HG03108 (cell line): ENCODE measurements around the gene MICALL2.

ENCODE experiments used
- ATAC-seq: cut with Tn5 transposase; IDR thresholded peaks from one replicate; pipeline ENCODE4 v1.9.1; 2021; ENCODE audit warnings: moderate library complexity; ENCODE audit not compliant: unreplicated experiment

MICALL2 gene

DNA sequence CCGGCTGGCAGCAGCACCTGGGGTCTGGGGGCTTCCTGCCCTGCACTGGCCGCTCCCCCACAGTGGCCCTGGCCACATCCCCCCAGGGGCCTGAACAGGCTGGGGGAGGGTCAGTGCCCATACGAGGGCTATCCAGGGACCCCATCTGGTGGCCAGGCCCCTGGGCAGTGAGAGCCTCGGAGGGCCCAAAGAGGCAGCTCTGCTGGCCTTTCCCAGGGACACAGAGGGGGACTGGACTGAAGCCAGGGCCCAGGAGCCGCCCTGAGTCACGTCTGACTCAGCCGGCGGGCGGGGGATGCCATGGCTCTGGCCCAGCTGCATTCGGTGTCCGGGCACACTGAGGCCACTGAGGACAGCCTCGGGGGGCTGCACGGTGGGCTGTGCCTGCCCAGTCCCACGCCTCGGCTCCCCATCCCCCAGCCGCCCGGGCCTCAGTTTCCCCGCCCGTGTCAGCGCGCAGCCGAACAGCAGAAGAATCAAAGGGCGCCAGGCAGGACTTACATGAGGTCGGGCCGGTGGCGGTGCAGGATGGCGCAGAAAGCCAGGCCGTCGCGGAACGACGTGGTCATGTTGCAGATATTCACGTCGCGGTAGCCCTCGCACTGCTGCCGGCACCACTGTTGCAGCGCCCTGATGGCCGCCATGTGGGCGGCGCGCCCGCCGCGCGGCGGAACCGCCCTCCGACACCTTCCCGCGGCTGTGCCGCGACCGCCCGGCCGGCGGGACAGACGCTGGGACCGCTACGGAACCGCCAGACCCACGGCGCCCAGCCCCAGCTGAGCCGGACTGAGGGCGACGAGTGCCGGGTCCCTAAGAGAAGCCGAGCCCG, at the start of gene MICALL2:
MICALL2 (minus strand) TSS at position 788 of the 829 bp plus-strand sequence; CDS start at position 644, 144 bp downstream.
- peak; percentile 2 for ATAC-seq

- no peak for ATAC-seq
Observed at GRCh38 chr7:1508277-1508758, 49.0 kb upstream of the MICALL2 start.

DNA sequence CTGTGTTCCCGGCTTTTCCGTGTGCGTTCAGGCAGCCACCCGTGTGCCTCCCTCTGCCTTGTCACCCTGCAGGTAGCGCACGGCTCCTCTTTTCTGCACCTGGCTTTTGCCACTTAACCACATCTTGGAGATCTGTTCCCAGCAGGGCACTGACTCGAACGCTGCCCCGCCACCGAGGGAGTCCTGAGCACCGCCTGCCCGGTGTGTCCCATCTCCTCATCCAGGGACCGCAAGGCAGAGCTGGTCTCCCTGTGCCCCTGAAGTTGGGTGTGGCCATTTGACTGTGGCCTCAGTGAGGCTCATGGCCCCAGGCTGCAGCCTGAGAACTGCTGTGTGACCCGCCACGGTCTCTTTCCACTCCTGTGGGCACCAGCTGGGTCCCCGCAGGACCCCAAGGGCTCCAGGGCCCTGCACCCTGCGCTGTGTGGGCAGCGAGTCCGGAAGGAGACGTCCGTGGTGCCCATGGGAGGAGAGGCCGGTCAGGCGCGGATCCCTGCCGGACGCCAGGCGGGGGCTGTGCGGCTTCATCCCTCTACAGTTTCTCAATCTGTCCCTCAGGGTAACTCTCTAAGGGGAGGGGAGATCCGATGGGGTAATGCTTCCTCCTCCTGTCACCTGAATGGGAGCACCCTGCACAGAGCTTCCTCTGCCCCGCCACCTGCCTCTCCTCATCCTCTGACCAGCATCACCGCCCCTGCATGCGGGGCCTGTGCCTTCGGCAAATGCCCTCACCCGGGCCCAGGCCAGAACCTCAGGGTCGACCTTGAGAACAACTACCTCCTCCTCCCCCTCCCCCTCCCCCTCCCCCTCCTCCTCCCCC, 46.7 kb upstream of the MICALL2 start:
- ATAC-seq = no peak

DNA sequence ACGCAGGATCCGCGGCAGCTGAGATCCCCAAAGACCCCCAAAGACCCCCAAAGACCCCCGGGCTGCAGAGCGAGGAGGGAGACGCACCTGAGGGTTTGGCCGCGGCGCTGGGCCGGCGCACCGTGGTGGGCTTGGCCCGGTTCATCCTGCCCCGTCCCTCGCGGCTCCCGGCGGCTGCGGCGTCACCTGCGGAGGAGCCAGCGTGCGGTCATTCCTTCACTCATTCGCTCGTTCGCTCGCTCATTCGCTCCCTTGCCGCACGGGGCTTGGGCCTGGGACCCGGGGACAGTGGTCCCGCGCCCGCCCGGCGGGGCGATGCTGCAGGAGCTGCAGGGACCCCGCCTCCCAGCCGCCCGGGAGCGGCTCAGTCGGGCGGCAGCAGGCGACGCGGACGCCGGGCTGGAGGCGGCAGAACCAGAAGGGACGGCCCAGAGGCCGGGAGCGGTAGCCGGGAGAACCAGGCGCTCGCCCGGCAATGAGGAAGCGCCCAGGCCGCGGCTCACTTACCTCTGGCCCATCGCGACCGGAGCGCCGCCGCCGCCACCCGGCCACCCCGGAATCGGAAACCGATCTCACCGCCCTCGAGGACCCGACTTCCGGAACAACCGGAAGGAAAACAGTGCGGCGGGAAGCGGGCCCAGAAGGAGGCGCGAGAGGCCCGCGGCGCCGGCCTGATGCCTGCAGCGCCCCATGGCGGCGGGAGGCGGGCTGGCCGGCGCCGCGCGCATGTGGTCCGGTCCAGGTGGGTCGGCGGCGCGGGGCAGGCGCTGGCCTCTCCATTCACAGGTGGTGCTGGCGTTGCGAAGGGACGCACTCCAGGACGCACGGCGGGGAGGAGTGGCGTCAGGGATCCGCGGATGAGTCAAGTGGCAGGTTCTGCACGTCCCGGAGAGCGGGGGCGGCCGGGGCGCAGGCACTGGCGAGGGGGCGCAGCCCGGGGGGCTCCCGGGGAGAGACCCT, 44.8 kb upstream of the MICALL2 start, which contains the start of gene INTS1:
INTS1 (minus strand) TSS at position 574 of the 960 bp plus-strand sequence; CDS start at position 145, 429 bp downstream.
- peak; percentile 81 for ATAC-seq

- ATAC-seq = no peak
Observed at GRCh38 chr7:1503390-1503789, 44.1 kb upstream of the MICALL2 start.

DNA sequence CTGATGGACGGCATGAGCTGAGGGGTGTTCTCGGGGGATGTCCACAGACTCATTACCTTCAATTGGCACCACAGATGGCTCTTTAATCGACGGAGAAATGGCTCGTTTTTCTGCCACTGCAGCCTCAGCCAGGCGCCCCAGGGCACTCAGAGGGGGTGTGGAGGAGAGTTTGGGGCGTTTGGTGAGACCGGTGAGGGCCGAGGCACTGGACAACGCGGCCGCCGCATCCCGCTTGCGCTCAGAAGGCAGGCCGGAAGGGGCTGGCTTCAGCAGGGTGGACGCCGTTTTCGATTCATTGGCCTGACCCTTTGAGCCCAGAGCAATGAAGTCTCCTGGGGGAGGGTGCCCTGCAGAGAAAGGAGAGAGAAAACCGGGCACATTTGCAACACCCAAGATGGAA, 43.6 kb upstream of the MICALL2 start:
- no peak for ATAC-seq

DNA sequence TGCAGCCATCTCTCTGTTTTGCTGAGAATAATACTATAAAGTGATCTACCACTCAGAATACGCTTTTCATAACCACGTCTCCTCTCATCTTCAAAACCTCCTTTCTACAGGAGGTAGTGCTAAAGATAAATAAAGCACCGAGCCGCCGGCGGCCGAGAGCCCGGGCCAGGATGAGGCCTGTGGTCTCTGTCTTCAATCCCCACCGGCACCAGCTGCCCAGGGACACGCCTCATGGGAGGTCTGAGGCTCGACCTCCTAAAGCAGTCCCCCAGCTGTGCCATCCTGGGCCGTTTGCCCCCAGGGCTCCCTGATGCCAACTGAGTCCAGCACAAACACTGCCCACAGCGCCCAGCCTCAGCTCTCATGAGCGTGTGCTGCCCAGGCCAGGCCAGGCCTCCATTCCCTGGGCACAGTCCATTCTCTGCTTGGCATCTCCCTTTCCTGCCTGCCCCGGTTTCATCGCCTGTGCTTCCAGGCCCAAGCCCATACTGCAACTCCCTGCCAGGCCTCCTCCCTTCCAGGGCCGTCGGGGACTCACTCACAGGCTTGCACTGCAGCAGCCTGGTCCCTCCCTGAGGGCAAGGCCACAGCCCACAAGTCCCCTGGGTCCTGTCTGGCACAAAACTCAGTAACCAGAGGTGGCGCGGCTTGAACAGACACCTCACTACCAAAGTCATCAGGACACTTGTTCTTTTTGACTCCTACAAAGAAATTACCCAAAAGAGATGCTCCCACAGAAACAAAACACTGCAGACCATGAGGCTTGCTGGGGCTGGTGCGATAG, 42.4 kb upstream of the MICALL2 start:
- ATAC-seq = no peak

GRCh38 chr7:1500064-1500807, 41.0 kb upstream of the MICALL2 start:
- ATAC-seq = no peak

DNA sequence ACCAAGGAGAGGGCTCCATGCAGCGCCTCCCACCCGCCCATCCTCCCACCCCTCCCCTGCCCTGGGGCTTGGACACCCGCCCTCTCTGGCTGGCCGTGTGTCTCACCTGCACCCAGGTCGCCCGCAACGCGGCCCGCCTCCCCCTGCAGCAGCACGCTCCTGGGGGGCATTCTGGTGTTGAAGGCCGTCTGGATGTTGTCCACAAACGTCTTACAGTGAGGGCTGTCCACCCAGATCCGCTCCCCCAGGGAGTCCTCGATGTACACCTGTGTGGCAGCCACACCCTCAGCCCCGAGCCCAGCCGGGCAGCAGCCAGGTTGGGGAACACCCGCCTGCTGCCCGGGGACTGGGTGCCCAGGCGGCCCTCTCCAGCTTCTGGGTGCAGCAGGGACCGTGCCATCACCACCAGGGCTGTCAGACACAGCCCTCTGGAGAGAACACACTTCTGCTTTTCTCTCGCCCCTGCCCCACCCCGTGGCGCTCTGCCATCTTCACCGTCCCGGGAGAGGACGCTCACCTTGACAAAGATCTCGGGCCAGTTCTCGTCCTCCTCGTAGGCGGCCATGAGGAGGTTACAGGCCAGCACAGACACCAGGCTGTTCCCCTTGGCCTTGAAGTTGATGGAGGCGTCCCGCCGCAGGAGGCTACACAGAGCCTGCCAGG, 40.2 kb upstream of the MICALL2 start:
- no peak for ATAC-seq

- ATAC-seq = no peak
Observed at GRCh38 chr7:1498370-1499305, 39.4 kb upstream of the MICALL2 start.

DNA sequence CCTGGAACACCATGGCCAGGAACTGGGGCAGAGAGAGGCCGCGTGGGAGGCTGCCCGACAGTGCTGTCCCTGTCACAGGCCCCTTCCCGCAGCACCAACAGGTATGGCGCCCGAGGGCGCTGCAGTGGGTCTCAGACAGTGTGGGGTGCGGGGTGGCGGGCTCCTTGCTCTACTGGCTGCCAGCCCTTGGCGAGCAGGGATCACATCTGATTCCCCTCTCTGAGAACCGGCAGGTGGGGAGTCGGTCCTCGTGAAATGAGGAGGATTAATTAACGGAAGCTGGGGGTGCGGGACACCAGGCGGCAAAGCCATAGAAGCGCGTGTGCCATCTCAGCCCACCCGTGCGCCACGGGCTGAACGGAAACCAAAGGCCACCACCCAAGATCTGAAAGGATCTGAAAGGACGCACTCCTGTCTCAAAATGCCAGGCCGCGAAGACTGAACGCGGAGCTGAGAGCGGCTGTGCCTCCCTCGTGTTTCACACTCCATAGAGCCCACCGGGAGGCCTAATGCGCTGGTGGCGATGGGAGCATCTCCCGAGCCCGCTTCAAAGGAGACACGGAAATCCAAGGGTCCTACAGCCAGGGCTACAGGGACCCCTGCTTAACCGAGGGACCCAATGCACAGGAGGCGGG, 38.1 kb upstream of the MICALL2 start:
- no peak for ATAC-seq

DNA sequence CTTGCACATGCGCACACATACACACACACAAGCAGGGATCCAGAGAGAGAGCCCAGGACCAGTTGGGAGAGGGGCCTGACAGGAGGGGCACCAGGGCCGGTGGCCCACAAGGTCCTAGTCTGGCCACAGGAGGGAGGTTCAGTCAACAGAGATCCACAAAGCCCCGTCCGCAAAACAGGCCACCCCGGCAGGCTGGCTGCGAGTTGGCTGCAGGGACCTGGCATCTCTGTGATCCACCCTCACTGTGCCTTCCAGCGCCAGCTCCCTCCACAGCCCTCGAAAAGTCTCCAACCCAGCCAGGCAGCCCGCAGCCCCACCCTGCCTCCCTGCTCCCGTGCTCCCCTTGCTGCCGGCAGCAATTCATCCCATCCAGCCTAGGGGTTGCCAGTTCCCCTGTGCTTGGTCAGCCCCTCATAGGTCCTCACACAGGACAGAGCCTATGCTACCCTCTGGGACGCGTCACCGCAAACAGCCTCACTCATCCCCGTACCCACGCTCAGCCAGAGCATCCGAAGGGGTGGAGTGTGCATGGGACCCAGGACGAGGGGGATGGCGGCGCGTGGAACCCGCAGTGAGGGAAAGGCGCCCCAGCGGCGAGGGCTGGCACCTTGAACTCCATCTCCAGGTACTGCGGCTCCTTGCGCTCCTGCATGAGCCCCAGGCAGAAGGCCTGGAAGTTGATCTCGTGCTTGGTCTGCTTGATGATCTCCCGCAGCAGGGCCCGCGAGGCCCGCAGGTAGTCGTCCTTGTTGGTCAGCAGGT, 37.4 kb upstream of the MICALL2 start:
- no peak for ATAC-seq

DNA sequence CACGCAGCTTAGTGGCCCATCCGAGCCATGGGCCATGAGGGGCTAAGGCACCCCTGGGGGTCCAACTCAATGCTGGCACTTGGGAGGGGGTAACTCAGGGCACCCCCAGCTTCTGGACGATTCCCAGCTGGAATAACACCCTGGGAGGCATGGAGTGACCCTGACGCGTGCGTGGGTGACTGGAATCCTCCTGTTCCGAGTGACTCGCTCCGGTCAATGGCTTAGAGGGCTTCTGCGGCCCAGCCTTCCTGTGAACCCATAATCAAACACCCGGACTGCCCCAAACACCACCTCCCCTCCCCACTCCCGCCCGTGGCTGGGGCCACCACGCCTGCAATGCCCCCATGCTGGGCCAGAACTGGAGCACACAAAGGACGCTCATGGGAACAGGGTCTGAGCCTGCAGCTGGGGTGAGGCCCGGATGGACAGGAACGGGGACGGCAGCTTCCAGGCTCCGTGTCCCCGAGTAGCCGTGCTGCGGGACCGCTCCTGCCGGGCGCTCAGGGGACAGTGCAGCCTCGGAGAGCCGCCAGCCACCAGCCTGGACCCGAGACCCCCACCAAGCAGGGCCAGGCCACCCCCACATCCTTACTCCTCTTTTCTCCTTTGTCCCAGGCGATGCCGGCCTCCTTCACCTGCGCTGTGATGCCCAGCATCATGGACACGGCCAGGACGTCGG, 36.4 kb upstream of the MICALL2 start:
- no peak for ATAC-seq

- ATAC-seq = no peak
Observed at GRCh38 chr7:1494866-1495563, 35.7 kb upstream of the MICALL2 start.

- ATAC-seq = no peak
Observed at GRCh38 chr7:1494447-1494846, 35.2 kb upstream of the MICALL2 start.
